SK-N-SH treated with all-trans-retinoic acid at 6 μM for 48 hours (cell line): ENCODE results near the gene UPK2.

Experiments
- ATAC-seq: fragments of 200-7000 bp; cut with Tn5 transposase; 3 replicates; pipeline ENCODE4 v1.9.1; 2020; ENCODE audit warnings: mild to moderate bottlenecking, moderate library complexity
- BACH2 ChIP-seq: fragments of 250-450 bp; sonication (Bioruptor Pico); IDR thresholded peaks from 2 replicates; pipeline ENCODE4 v1.9.0; 2021; ENCODE audit warnings: mild to moderate bottlenecking, borderline replicate concordance
- CREB5 ChIP-seq: fragments of 250-450 bp; sonication (Bioruptor Pico); IDR thresholded peaks from 2 replicates; pipeline ENCODE4 v1.5.1; 2020; ENCODE audit warnings: low read depth, mild to moderate bottlenecking, moderate library complexity
- CSDC2 ChIP-seq: fragments of 250-450 bp; sonication (Bioruptor Pico); IDR thresholded peaks from 2 replicates; pipeline ENCODE4 v1.5.0; 2020; ENCODE audit warnings: mild to moderate bottlenecking, moderate library complexity
- ESRRG ChIP-seq: fragments of 250-450 bp; sonication (Bioruptor Pico); IDR thresholded peaks from 2 replicates; pipeline ENCODE4 v1.6.1; 2021; ENCODE audit warnings: mild to moderate bottlenecking
- GLIS3 ChIP-seq: fragments of 250-450 bp; sonication (Bioruptor Pico); IDR thresholded peaks from 2 replicates; pipeline ENCODE4 v1.5.0; 2020; ENCODE audit warnings: mild to moderate bottlenecking, moderate library complexity
- ISL1 ChIP-seq: fragments of 250-450 bp; sonication (Bioruptor Pico); IDR thresholded peaks from 2 replicates; pipeline ENCODE4 v2.1.2; 2022; ENCODE audit warnings: mild to moderate bottlenecking, moderate library complexity
- PATZ1 ChIP-seq: fragments of 250-450 bp; sonication (Bioruptor Pico); IDR thresholded peaks from 2 replicates; pipeline ENCODE4 v1.8.0; 2020; ENCODE audit warnings: mild to moderate bottlenecking, moderate library complexity, borderline replicate concordance
- POU6F1 ChIP-seq: fragments of 250-450 bp; sonication (Bioruptor Pico); IDR thresholded peaks from 2 replicates; pipeline ENCODE4 v1.8.0; 2021; ENCODE audit warnings: low read depth, mild to moderate bottlenecking, moderate library complexity, borderline replicate concordance
- PPARA ChIP-seq: fragments of 250-450 bp; sonication (Bioruptor Pico); IDR thresholded peaks from 2 replicates; pipeline ENCODE4 v1.5.0; 2020; ENCODE audit warnings: mild to moderate bottlenecking, borderline replicate concordance
- SNAI2 ChIP-seq: fragments of 250-450 bp; sonication (Bioruptor Pico); IDR thresholded peaks from 2 replicates; pipeline ENCODE4 v1.5.0; 2020; ENCODE audit warnings: mild to moderate bottlenecking, moderate library complexity
- TCF4 ChIP-seq: fragments of 250-450 bp; sonication (Bioruptor Pico); IDR thresholded peaks from 2 replicates; pipeline ENCODE4 v1.8.0; 2021; ENCODE audit warnings: mild to moderate bottlenecking, moderate library complexity, borderline replicate concordance
- TOX ChIP-seq: fragments of 250-450 bp; sonication (Bioruptor Pico); IDR thresholded peaks from 2 replicates; pipeline ENCODE4 v1.8.0; 2021; ENCODE audit warnings: mild to moderate bottlenecking, moderate library complexity, borderline replicate concordance
- ZC3H10 ChIP-seq: fragments of 250-450 bp; sonication (Bioruptor Pico); IDR thresholded peaks from 2 replicates; pipeline ENCODE4 v1.5.1; 2021; ENCODE audit warnings: mild to moderate bottlenecking, moderate library complexity
- ZFP3 ChIP-seq: fragments of 250-450 bp; sonication (Bioruptor Pico); IDR thresholded peaks from 2 replicates; pipeline ENCODE4 v1.5.0; 2020; ENCODE audit warnings: mild to moderate bottlenecking, moderate library complexity
- ZFP30 ChIP-seq: fragments of 450-650 bp; formaldehyde crosslinking; IDR thresholded peaks from 2 replicates; pipeline ENCODE4 v1.5.0; 2022; ENCODE audit warnings: mild to moderate bottlenecking, moderate library complexity
- ZNF565 ChIP-seq: fragments of 450-650 bp; formaldehyde crosslinking; conservative IDR thresholded peaks from 2 replicates; pipeline ENCODE4 v1.5.0; 2020; ENCODE audit warnings: low read depth, mild to moderate bottlenecking, moderate library complexity
- ZNF70 ChIP-seq: fragments of 450-650 bp; formaldehyde crosslinking; IDR thresholded peaks from 2 replicates; pipeline ENCODE4 v1.5.0; 2020; ENCODE audit warnings: mild to moderate bottlenecking, moderate library complexity
- ZNF8 ChIP-seq: fragments of 450-650 bp; formaldehyde crosslinking; IDR thresholded peaks from 2 replicates; pipeline ENCODE4 v1.5.0; 2020; ENCODE audit warnings: mild to moderate bottlenecking, moderate library complexity
- TF ChIP-seq, protein P1 (sequence below): fragments of 250-450 bp; sonication (Bioruptor Pico); IDR thresholded peaks from 2 replicates; pipeline ENCODE4 v1.5.0; 2020; ENCODE audit warnings: mild to moderate bottlenecking, moderate library complexity
- TF ChIP-seq, protein P2 (sequence below): fragments of 250-450 bp; sonication (Bioruptor Pico); IDR thresholded peaks from 2 replicates; pipeline ENCODE4 v1.5.1; 2021; ENCODE audit warnings: mild to moderate bottlenecking, moderate library complexity

UPK2 gene

DNA sequence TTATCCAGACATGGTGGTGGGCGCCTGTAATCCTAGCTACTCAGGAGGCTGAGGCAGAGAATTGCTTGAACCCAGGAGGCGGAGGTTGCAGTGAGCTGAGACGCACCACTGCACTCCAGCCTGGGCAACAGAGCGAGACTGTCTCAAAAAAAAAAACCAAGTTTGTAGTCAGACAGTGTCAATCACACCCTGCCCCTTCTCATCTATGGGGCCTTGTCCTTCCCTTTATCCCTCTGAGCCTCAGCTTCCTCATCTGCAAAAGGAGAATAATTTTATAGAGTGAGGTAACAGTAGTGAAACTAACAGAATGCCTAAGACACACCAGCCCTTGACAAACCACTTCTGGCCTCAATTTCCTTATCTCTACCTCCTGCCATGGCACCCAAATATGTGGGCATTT is 41.1 kb upstream of the UPK2 start:
- TF ChIP-seq, protein P1, sequence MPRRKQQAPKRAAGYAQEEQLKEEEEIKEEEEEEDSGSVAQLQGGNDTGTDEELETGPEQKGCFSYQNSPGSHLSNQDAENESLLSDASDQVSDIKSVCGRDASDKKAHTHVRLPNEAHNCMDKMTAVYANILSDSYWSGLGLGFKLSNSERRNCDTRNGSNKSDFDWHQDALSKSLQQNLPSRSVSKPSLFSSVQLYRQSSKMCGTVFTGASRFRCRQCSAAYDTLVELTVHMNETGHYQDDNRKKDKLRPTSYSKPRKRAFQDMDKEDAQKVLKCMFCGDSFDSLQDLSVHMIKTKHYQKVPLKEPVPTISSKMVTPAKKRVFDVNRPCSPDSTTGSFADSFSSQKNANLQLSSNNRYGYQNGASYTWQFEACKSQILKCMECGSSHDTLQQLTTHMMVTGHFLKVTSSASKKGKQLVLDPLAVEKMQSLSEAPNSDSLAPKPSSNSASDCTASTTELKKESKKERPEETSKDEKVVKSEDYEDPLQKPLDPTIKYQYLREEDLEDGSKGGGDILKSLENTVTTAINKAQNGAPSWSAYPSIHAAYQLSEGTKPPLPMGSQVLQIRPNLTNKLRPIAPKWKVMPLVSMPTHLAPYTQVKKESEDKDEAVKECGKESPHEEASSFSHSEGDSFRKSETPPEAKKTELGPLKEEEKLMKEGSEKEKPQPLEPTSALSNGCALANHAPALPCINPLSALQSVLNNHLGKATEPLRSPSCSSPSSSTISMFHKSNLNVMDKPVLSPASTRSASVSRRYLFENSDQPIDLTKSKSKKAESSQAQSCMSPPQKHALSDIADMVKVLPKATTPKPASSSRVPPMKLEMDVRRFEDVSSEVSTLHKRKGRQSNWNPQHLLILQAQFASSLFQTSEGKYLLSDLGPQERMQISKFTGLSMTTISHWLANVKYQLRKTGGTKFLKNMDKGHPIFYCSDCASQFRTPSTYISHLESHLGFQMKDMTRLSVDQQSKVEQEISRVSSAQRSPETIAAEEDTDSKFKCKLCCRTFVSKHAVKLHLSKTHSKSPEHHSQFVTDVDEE (CRISPR knock-in tag), result no peak
- TF ChIP-seq ZNF8 (CRISPR knock-in tag) (no peak), SNAI2 (CRISPR knock-in tag) (no peak), CREB5 (CRISPR knock-in tag) (no peak), PATZ1 (CRISPR knock-in tag) (no peak), POU6F1 (CRISPR knock-in tag) (no peak)
- no peak for ATAC-seq

GRCh38 chr11:118915396-118915795 is 40.7 kb upstream of the UPK2 start:
- TF ChIP-seq CSDC2 (CRISPR knock-in tag) (no peak), ZNF8 (CRISPR knock-in tag) (no peak), GLIS3 (no peak), BACH2 (no peak), PPARA (CRISPR knock-in tag) (no peak), ZC3H10 (CRISPR knock-in tag) (no peak), ZFP30 (no peak), ZNF70 (CRISPR knock-in tag) (no peak), TCF4 (no peak), ESRRG (CRISPR knock-in tag) (no peak), CREB5 (CRISPR knock-in tag) (no peak), SNAI2 (CRISPR knock-in tag) (no peak), TOX (CRISPR knock-in tag) (no peak)
- ATAC-seq, result no peak

DNA sequence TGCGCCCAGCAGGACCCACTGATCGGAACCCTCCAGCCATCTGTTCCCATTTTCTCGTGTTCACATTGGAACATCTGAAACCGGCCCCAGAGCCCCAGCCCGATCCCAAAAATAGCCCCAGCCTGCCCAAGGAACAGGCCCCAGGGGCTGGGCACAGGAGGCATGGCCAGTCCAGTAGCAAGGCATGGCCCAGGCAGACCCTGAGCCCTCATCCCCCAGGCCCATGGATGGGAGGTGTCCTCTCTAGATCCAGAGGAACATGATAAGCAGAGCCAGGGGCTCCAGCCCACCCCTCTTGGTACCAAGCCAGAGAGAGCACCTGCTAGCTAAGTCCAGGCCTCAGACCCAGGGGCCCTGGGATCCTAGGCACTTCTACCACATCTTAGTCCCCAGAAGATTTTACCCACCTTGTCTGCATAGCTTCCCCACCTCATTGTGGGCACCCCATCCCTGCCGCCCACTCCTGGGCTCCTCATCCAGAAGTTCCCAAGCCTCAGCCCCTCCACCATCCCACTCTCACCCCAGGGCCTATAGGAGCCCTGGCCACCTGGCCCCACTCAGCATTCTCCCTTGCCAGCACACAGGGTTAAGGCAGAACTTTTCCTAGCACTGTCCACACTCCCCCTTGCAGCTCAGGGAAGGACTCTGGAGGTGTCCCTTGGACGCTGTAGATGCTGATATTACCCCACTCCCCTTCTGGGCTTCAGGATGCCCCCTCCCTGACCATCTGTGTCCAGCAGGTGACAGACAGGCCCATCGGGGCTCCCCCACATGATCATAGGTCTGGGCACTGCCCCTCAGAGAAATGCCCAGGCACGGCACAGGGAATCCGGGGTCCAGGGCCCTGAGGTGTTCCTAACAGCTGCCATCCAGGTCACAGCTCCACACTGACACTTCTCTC is 39.9 kb upstream of the UPK2 start:
- ATAC-seq, result no peak
- TF ChIP-seq ZNF8 (CRISPR knock-in tag) (no peak), CSDC2 (CRISPR knock-in tag) (no peak), ZFP30 (no peak), SNAI2 (CRISPR knock-in tag) (no peak), CREB5 (CRISPR knock-in tag) (no peak), ZNF565 (no peak), ISL1 (CRISPR knock-in tag) (no peak), TCF4 (no peak), PPARA (CRISPR knock-in tag) (no peak), TOX (CRISPR knock-in tag) (no peak), ESRRG (CRISPR knock-in tag) (no peak), BACH2 (no peak), GLIS3 (no peak), ZFP3 (no peak)
- TF ChIP-seq, protein P2, sequence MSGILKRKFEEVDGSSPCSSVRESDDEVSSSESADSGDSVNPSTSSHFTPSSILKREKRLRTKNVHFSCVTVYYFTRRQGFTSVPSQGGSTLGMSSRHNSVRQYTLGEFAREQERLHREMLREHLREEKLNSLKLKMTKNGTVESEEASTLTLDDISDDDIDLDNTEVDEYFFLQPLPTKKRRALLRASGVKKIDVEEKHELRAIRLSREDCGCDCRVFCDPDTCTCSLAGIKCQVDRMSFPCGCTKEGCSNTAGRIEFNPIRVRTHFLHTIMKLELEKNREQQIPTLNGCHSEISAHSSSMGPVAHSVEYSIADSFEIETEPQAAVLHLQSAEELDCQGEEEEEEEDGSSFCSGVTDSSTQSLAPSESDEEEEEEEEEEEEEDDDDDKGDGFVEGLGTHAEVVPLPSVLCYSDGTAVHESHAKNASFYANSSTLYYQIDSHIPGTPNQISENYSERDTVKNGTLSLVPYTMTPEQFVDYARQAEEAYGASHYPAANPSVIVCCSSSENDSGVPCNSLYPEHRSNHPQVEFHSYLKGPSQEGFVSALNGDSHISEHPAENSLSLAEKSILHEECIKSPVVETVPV, result no peak
- TF ChIP-seq, protein P1 (CRISPR knock-in tag), result no peak
